IMR-90 (cell line): Measurements from ENCODE around the gene RAB15.

Source experiments
- CTCF ChIP-seq: conservative IDR thresholded peaks from 2 replicates; pipeline ENCODE4 v1.5.1; 2012; ENCODE audit warnings: mild to moderate bottlenecking, low read depth, low read length, improper control_type of control experiment
- ELK1 ChIP-seq: fragments of 150-350 bp; IDR thresholded peaks from 2 replicates; pipeline ENCODE4 v1.6.1; 2016; ENCODE audit warnings: low read depth, mild to moderate bottlenecking, low read length, moderate library complexity, borderline replicate concordance
- FOS ChIP-seq: fragments of 150-350 bp; IDR thresholded peaks from 2 replicates; pipeline ENCODE4 v1.6.1; 2016; ENCODE audit warnings: low read depth, low read length
- MAFK ChIP-seq: IDR thresholded peaks from 2 replicates; pipeline ENCODE4 v1.6.1; 2012; ENCODE audit warnings: low read depth, low read length, improper control_type of control experiment
- MXI1 ChIP-seq: IDR thresholded peaks from 2 replicates; pipeline ENCODE4 v1.6.1; 2012; ENCODE audit warnings: low read depth, mild to moderate bottlenecking, low read length, moderate library complexity, borderline replicate concordance
- POLR2A ChIP-seq: IDR thresholded peaks from 2 replicates; pipeline ENCODE4 v1.6.1; 2012; ENCODE audit warnings: mild to moderate bottlenecking, low read depth, low read length
- RAD21 ChIP-seq: IDR thresholded peaks from 2 replicates; pipeline ENCODE4 v1.6.1; 2012; ENCODE audit warnings: low read length, improper control_type of control experiment
- RFX5 ChIP-seq: IDR thresholded peaks from 2 replicates; pipeline ENCODE4 v1.8.0; 2012; ENCODE audit warnings: low read depth, mild to moderate bottlenecking, low read length, moderate library complexity
- SMC3 ChIP-seq: fragments of 150-350 bp; IDR thresholded peaks from 2 replicates; pipeline ENCODE4 v1.6.1; 2016; ENCODE audit warnings: low read depth, mild to moderate bottlenecking, antibody characterized with exemption, low read length, moderate library complexity

- no peak for TF ChIP-seq CTCF
- no peak for TF ChIP-seq POLR2A
- no peak for TF ChIP-seq MXI1
- TF ChIP-seq ELK1: no peak
- no peak for TF ChIP-seq MAFK
- TF ChIP-seq FOS: no peak
- no peak for TF ChIP-seq SMC3
- no peak for TF ChIP-seq RAD21
- TF ChIP-seq RFX5: no peak
Observed at GRCh38 chr14:64919618-64920017, 52.5 kb downstream of the RAB15 start.
